Hepatocyte (in vitro differentiated cells): ENCODE results near the gene DSG3.

Experiments
- EZH2 ChIP-seq: fragments of 200-600 bp; sonication (generic); IDR thresholded peaks from 2 replicates; pipeline ENCODE4 v1.6.1; 2016; ENCODE audit warnings: antibody characterized with exemption, mild to moderate bottlenecking, borderline replicate concordance
- EZH2phosphoT487 ChIP-seq: fragments of 200-600 bp; sonication (generic); IDR thresholded peaks from one replicate; pipeline ENCODE4 v1.6.1; 2018; ENCODE audit warnings: antibody characterized with exemption, mild to moderate bottlenecking, low read depth, moderate library complexity; ENCODE audit not compliant: unreplicated experiment, severe bottlenecking
- TF ChIP-seq, protein P1 (sequence below): fragments of 200-600 bp; sonication (generic); IDR thresholded peaks from 2 replicates; pipeline ENCODE4 v1.5.1; 2016; ENCODE audit warnings: antibody characterized with exemption, mild to moderate bottlenecking; ENCODE audit not compliant: poor library complexity

DNA sequence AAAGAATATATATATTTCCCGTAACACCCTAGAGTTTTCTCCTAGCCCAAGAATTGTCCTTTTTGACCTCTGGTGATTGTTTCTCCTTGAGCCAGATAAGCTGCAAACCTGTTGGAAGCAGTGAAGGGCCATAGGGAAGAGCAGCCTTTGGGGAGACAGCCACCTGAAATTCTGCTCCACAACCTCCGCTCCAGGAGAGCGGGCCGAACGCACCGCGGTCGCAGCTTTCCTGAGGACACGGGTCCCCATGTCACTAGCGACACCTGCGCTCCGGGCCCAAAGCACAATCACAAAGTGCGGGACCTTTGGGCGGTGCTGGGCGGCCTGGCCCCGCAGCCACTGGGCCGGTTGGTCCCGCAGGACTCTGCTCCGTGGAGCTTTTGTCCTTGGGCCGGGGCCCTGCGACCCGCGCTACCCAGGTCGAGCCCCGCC lies 49.9 kb downstream of the DSG3 start:
- TF ChIP-seq, protein P1, sequence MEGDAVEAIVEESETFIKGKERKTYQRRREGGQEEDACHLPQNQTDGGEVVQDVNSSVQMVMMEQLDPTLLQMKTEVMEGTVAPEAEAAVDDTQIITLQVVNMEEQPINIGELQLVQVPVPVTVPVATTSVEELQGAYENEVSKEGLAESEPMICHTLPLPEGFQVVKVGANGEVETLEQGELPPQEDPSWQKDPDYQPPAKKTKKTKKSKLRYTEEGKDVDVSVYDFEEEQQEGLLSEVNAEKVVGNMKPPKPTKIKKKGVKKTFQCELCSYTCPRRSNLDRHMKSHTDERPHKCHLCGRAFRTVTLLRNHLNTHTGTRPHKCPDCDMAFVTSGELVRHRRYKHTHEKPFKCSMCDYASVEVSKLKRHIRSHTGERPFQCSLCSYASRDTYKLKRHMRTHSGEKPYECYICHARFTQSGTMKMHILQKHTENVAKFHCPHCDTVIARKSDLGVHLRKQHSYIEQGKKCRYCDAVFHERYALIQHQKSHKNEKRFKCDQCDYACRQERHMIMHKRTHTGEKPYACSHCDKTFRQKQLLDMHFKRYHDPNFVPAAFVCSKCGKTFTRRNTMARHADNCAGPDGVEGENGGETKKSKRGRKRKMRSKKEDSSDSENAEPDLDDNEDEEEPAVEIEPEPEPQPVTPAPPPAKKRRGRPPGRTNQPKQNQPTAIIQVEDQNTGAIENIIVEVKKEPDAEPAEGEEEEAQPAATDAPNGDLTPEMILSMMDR = no peak
- TF ChIP-seq EZH2 = no peak
- no peak for TF ChIP-seq EZH2phosphoT487
